ENCODE measurements around the gene RNLS.

The RNLS gene

GRCh38 chr10:88608780-88609179 lies 25.7 kb upstream of the RNLS start:
- TF ChIP-seq, protein P1, sequence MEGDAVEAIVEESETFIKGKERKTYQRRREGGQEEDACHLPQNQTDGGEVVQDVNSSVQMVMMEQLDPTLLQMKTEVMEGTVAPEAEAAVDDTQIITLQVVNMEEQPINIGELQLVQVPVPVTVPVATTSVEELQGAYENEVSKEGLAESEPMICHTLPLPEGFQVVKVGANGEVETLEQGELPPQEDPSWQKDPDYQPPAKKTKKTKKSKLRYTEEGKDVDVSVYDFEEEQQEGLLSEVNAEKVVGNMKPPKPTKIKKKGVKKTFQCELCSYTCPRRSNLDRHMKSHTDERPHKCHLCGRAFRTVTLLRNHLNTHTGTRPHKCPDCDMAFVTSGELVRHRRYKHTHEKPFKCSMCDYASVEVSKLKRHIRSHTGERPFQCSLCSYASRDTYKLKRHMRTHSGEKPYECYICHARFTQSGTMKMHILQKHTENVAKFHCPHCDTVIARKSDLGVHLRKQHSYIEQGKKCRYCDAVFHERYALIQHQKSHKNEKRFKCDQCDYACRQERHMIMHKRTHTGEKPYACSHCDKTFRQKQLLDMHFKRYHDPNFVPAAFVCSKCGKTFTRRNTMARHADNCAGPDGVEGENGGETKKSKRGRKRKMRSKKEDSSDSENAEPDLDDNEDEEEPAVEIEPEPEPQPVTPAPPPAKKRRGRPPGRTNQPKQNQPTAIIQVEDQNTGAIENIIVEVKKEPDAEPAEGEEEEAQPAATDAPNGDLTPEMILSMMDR (IDR thresholded peaks at IDR 0.05; ENCODE audit: low read depth, low read length): no peak
- H3K4me3 ChIP-seq (ENCODE audit: low read depth, low read length): no peak overlapping the region

GRCh38 chr10:88608052-88608732 lies 25.1 kb upstream of the RNLS start:
- TF ChIP-seq, protein P1 (IDR thresholded peaks at IDR 0.05; ENCODE audit: low read depth, low read length): no peak
- no peak overlapping the region for H3K4me3 ChIP-seq (ENCODE audit: low read depth, low read length)

GRCh38 chr10:88598055-88598454 lies 14.9 kb upstream of the RNLS start:
- TF ChIP-seq, protein P1 (IDR thresholded peaks at IDR 0.05; ENCODE audit: low read depth, low read length): no peak
- H3K4me3 ChIP-seq (ENCODE audit: low read depth, low read length): no peak overlapping the region

GRCh38 chr10:88594482-88594881 lies 11.4 kb upstream of the RNLS start:
- TF ChIP-seq, protein P1 (IDR thresholded peaks at IDR 0.05; ENCODE audit: low read depth, low read length): no peak

GRCh38 chr10:88592906-88593305 lies 9.8 kb upstream of the RNLS start:
- TF ChIP-seq, protein P1 (IDR thresholded peaks at IDR 0.05; ENCODE audit: low read depth, low read length): no peak
- no peak overlapping the region for H3K4me3 ChIP-seq (ENCODE audit: low read depth, low read length)

More at GRCh38 chr10:88594482-88594881, 11.4 kb upstream of the RNLS start:
- H3K4me3 ChIP-seq (ENCODE audit: low read depth, low read length): no peak overlapping the region

DNA sequence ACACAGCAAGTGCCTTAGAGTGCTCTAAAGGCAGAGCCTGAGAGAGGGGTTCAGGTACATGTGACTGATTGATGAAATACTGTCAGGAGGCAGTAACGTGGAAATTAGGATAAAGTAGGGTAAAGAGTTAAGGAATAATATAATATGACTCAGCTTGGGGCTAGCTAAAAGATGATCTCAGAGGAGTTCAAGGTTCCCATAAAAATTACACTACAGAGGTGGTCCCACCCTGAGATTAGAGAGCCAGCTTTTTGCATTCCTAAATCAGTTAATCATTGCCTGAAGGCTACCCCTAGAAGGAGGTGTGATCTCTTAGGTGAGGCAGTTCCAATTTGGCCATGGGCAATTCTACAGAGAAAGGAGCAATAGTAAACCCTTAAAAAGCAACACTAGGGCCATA lies 9.3 kb upstream of the RNLS start:
- TF ChIP-seq, protein P1 (IDR thresholded peaks at IDR 0.05; ENCODE audit: low read depth, low read length): no peak
- no peak overlapping the region for H3K4me3 ChIP-seq (ENCODE audit: low read depth, low read length)

- TF ChIP-seq, protein P1 (IDR thresholded peaks at IDR 0.05; ENCODE audit: low read depth, low read length): no peak
- H3K4me3 ChIP-seq (ENCODE audit: low read depth, low read length): no peak within 1 kb of the TSS
These were observed 3.3 kb upstream of the RNLS start, which contains the start of gene LIPJ for GRCh38 chr10:88586462-88586861. TSS of gene LIPJ (plus strand) at chr10:88586762. CDS start at chr10:88590688, 3,926 bp downstream.

All from WI38 (cell line).